DND-41 (cell line): ENCODE results near the gene UPP1.

Experiments
- CTCF ChIP-seq: IDR thresholded peaks from 2 replicates; pipeline ENCODE4 v1.5.1; 2012; ENCODE audit warnings: borderline replicate concordance, low read length, moderate library complexity, mild to moderate bottlenecking; ENCODE audit not compliant: poor library complexity, severe bottlenecking; ENCODE audit errors: extremely low read depth
- EZH2 ChIP-seq: IDR thresholded peaks from 3 replicates; pipeline ENCODE4 v1.6.1; 2012; ENCODE audit warnings: borderline replicate concordance, low read depth, mild to moderate bottlenecking, moderate library complexity, low read length, inconsistent platforms; ENCODE audit not compliant: severe bottlenecking

- TF ChIP-seq CTCF (no peak), EZH2 (no peak)
Measured at GRCh38 chr7:48088559-48089045, 463 bp upstream of the UPP1 start.
